Forelimb muscle (tissue), 1 donor: Measurements from ENCODE around the gene ZC3H14. TPM values are rescaled to one million over a fixed set of nuclear protein-coding genes. Genes with fewer than 3 reads are reported as not detected.

Source experiments
- polyA plus RNA-seq: library from polyadenylated mRNA; unstranded; fragments of 120-200 nt; gene quantifications from one replicate; pipeline ENCODE4 v1.2.1, GENCODE V29; 2013; ENCODE audit not compliant: insufficient read length

The ZC3H14 gene
- polyA plus RNA-seq, 1 donor: 36.6 TPM

Other genes starting within 250 kb of the ZC3H14 start
- not detected for gene KCNK10, start 239.8 kb upstream of the ZC3H14 start, polyA plus RNA-seq
- 12.3 TPM for gene SPATA7, start 177.4 kb upstream of the ZC3H14 start, polyA plus RNA-seq
- gene PTPN21, start 8.0 kb upstream of the ZC3H14 start, polyA plus RNA-seq: 57.3 TPM
- gene EML5, start 229.9 kb downstream of the ZC3H14 start, polyA plus RNA-seq: 1.6 TPM